T-helper 2 cell (primary cell): ENCODE measurements around the gene SHCBP1.
A peak's percentile ranks its signal among the peaks of the same experiment; 100 is the strongest.

ENCODE experiments used
- DNase-seq, 5 experiments: peaks; one replicate each; pipeline versions ENCODE4 v3.0.0 to v3.0.0-alpha.2; 2012 to 2022

The SHCBP1 gene

DNA sequence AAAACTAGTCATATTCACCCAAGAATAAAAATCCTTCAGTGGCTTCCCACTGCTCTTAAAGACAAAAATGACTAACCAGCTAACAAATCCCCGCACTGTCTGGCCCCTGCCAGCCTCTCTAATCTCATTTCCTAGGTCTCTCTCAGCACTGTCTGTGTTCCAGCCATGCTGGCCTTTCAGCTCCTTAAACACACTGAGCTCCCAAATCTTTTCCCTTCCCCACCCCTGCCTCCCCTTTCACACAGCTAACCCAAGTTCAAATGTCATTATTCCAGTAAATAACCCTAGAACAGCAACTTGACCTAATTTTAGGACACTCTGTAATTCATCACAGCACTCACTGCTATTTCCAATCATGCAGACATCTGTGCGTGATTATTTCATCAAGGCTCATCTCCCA, 7.8 kb downstream of the SHCBP1 start:
- no peak for DNase-seq

DNA sequence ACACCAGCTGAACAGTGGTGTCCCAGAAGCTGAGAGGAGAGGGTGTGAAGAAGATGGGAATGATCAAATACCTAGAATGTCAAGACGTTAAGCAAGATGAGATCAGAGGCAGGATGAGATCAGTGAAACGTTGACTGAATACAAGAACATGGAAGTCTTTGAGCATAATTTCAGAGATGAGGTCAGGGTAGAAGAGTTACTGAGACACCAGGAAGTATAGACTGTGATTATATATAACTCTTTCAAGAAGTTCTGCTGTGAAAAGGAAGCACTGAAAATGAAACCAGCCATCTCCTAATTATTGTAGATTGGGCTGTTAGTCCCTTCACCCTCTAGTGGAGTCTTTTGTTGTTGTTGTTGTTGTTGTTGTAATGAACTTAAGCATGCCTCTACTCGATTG, 9.1 kb downstream of the SHCBP1 start:
- DNase-seq, result peak in 1 of 5 experiments; percentile 54

DNA sequence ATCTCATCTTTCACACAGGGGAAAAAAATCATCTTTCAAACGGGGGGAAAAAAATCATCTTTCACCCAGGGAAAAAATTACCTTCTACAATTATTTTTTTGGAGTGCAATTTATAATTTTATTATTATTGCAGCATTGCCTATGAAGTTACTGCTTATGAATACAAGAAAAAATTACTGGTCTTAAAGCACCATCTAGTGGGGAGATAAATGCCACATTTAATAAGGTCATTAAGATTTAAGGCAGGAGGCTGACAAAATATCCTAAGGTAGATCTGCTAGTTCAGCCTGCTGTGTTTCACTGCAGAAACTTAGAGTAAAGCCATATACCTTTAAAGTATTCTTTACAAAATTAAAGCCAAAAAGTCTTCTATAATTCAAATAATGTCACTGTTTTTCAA, 13.7 kb downstream of the SHCBP1 start:
- DNase-seq, result peak in 1 of 5 experiments; percentile 59

DNA sequence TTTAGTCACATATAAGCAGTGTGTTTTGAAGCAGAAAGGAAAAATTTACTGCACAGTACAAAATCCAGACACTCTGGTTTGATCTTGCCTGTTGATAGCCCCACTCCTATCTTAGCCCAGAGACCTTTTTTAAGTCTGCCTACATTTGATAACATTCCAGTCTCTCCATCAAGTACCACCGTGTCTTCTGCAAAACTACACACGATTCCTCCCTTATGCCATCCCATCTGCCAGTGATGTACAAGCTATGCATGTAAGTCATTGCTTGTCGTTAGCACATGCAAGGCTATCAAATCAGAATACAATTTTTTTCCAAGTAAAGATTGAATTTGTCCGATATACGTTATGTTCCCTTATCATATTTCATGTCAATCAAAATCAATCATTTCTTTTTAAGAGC, 14.9 kb downstream of the SHCBP1 start:
- no peak for DNase-seq

DNA sequence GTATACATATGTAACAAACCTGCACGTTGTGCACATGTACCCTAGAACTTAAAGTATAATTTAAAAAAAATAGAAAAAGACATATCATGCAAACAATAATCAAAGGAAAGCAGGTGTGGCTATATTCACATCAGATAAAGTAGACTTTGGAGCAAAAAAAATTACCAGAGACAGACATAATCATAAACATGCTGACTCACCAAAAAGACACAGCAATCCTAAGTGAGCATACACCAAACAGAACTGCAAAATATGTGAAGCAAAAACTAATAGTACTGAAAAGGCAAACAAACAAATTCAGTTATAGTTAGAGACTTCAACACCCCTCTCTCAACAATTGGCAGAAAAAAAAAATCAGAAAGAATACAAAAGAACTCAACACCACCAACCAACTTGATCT, 29.9 kb downstream of the SHCBP1 start:
- no peak for DNase-seq

DNA sequence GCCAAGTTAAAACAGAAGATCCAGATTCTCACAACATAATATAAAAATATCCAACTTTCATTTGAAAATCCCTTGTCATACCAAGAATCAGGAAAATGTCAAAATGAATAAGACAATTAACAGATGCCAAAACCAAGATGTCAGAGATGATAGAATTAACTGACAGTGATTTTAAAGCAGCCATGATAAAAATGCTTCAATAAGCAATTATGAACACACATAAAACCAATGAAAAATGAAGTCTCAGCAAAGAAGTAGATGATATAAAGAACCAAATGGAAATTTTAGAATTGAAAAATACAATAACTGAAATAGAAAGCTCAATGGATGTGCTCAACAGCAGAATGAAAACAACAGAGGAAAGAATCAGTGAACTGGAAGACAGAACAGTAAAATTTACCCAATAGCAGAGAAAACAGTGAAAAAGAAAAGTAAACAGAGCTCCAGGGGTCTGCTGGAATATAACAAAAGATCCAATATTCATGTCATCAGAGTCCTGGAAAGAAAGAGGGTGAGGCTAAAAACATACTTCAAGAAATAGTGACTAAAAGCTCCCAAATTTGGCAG, 35.1 kb downstream of the SHCBP1 start:
- DNase-seq, result peak in 1 of 5 experiments; percentile 13

DNA sequence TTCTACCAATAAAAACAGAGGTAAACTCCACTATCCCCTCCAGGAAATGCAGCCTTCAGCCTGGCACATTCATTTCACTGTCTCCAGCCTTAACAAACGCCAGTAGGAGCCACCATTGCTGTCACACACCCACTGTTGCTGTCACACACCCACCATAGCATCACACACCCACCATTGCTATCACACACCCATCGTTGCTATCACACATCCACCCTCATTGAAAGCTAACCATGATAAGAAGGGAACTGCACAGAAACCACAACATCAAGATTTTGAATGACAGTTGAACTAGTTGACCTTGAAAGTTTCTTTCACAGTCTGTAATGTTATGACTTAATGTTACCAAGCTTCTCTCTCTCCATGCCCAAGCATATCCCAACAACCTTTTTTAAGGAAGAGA, 38.1 kb downstream of the SHCBP1 start:
- DNase-seq, result peak in 1 of 5 experiments; percentile 89

DNA sequence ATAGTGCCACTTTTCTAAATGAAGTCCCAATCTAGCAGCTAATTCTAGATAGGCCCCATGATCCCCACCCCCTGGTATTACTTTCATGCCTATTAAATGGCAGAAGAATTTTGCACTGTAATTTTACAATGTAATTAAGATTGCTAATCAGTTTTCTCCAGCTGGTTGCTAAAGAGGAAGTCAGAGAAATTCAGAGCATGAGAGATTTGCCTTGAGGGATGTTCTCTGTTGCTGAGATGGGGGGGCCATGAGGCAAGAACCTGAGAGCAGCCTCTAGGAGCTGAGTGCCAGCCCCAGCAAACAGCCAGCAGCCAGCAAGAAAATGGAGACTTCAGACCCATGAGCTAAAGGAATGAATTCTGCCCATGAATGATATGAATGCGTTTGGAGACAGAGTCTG, 38.9 kb downstream of the SHCBP1 start:
- DNase-seq, result no peak

DNA sequence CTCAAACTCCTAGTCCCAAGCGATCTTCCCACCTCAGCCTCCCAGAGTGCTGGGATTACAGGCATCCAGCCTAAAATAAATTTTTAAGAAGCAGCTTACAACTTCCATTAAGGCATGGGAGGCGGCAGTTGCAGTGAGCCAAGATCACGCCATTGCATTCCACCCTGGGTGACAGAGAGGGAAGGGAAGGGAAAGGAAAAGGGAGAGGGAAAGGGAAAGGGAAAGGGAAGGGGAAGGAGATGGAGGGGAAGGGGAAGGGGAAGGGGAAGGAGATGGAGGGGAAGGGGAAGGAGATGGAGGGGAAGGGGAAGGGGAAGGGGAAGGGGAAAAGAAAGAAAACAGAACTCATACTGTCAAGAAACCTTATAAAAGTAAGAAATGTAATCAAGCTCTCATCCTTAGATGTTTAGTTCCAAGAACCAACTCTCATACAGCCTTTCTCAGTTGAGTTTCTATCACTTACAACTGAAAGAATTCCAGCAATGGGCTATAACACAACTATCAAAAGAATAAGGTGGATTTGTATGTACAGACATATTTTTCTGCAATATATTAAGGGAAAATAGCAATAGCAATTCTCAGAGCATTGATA, 43.1 kb downstream of the SHCBP1 start:
- DNase-seq, result no peak

DNA sequence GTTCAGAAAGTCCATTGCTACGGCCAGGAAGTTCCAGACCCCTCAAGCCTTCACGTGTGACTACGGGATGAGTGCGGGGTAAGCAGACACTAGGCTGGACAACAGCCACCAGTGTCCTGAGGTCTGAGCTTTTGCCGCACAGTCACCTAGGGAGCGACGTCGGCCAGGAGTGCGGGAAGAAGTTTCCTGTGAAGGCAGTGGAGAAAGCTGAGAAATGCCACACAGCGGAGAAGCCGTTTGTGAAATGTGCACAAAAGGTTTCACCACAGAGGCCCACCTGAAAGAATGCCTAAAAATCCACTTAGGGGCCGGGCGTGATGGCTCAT, 47.4 kb downstream of the SHCBP1 start:
- DNase-seq, result no peak

DNA sequence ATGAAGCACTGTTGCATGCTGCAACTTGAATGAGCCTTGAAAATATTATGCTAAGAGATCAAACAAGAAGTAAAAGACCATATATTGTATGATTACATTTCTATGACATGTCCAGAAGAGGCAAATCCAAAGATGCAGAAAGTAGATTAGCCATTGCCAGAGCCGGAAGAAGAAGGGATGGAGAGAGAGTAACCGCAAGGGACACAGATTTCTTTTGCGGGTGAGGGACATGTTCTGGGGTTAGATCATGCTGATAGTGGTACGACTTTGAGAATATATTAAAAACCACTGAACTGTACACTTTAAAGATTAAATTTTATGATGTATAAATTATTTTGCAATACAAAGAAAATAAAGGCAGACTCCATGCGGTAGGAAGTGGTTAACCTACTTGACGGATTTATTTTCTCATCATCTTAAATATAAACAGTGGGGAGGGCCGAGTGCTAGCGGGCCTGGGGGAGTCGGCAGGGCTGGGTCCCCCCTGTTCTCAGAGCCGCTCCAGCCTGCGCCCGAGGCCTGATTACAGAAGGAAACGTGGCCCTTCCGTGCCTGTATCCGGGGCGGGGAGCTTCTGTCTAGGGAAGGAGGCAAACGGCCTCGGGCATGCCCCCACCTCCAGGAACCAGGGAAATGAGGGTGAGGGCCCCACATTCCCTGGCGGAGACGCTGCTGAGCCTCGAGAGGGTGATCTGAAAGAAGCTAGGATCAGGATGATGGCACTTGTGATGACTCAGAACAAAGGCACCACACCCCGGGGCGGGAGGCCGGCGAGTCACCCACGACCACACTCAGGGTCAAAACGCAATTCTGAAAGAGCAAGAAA, 48.0 kb downstream of the SHCBP1 start:
- peak in 1 of 5 experiments; percentile 24 for DNase-seq

DNA sequence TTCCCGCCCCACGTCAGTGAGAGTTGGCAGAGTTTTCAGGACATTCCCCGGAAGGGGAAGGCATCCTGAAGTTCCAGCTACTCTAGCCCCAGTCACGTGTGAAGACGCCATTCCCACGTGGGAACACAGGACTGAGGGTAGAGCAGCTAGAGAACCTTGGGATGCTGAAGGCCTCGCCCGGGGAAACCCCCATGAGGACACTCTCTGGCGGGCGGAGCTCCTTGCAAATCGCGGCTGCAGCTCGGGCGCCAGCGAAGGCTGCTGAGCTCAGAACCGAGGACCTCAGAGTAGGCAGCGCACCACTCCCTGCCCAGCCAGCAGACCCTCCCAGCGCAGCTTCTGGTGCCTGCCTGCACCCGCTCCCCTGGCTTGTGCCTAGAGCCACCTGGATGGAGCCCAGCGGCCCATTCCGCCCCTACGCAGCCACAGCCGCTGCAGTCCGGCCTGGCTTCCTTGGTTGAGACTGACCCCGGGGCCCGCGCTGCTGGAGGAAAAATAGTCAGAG, 51.9 kb downstream of the SHCBP1 start:
- no peak for DNase-seq

DNA sequence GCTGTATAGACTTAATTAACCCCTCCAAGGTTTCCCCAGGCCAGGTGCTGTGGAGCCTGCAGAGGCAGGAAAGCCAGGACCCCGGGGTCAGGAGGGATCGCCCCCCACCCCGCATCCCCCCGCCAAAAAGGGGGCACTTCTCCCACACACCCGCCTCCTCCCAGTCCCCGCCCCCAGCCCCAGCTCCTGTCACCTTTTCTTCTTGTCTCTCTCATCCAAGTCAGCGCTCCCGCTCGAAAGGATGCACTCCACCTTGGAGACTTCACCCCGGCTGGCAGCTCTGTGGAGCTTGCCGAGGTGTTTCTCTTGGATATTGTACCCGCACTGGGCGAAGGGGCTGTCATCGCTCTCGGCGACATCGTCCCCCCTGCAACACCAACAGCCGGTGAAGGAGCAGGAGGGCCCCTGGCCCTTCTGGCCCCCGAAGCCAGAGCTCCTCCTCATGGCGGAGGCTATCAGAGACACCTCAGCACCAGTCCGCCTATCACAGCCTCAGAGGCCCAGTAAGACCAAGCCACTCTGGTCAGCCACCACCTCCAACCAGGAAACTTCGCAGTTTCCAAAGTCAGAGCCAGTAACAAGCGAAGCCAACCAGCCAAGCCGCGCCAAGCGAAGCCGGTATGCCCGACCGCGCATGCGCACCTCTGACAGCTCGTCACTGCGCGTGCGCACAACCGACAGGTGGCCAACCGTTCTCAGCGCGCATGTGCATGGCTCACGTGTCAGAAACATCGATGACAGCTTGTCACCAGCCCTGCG, 52.5 kb downstream of the SHCBP1 start:
- DNase-seq, result no peak

DNA sequence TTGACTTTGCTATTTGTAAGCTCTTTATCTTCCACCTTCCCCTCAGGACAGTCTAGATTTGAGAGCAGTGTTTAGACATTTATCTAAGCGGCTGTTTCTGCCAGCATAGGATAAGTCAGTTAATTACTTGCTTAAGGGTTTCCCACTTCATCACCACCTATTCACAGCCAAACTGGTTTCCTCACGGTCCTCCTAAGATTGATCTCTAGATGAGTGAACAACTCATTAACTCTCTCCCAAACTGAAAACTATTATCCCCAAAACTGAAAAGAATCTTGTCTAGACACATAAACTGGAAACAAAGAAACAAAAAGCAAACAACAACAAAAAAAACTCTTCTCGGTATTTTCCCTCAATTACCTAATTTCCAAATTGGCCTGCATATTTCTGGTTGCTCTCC, 58.2 kb downstream of the SHCBP1 start:
- DNase-seq, result no peak

DNA sequence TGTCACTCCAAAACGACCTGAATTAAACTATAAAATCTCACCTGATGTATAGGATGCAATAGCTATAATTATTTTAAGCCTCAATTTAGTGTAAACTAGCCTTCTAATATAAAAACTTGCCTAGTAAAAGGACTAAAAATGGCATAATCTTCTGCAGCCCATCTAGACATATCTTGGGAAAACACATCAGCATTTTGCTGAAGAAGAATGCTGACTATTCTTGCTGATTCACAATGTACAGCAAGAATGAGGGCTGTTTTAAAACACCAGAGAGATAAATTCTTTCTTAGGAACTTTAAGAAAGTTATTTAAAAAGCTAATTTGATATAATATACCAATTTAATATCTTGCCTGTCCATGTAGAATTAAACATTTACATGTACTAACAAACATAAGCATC, 63.2 kb downstream of the SHCBP1 start:
- no peak for DNase-seq

DNA sequence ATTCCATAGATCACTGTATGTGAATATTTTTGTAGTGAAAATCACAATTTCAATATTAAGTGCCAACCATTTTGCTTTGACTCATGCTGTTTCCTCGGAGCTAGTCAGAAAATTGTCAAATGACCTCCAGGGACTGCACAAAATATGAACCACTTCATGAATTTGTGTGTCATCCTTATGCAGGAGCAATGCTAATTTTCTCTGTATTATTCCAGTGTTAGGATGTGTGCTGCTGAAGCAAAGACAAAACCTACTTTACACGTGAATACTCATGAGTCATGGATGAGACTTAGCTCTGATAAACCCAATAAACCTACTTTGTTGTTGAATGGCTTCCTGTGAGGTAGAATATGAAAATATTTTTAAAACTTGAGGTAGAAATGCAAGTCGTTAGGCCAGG, 65.2 kb downstream of the SHCBP1 start:
- no peak for DNase-seq

DNA sequence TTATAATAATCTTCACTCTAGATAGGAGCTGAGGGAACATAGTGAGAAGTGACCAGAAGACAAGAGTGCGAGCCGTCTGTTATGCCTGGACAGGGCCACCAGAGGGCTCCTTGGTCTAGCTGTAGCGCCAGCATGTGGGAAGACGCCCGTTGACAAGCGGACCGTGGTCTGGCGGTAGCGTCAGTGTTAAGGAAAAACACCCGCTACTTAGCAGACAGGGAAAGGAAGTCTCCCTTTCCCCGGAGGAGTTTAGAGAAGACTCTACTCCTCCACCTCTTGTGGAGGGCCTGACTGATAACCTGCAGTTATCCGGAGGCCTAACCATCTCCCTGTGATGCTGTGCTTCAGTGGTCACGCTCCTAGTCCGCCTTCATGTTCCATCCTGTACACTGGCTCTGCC, 66.7 kb downstream of the SHCBP1 start:
- peak in 3 of 5 experiments; percentile 25 to 55 (median 26) for DNase-seq

DNA sequence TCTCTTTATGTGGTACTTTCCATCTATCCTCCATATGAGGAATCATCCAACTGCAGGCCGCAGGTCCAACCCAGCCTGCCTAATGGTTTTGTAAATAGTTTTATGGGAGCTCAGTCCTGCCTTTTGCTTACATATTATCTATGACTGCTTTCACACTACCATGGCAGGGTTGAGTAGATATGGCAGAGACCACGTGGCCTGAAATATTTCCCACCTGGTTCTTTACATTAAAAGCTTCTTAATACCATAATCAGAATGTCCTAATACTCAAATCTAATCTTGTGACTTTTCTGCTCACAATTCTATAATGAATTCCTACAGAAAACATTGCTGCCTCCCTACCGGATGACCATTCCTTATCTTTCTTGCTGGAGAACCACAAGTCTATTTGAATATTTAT, 71.7 kb downstream of the SHCBP1 start:
- DNase-seq, result no peak
